ENCODE data around the gene UPF1. TPM values are rescaled to one million over a fixed set of nuclear protein-coding genes. Genes with fewer than 3 reads are reported as not detected.
"Not testable (repeated sequence)": the region's sequence is repeated elsewhere in the genome, so short reads cannot be mapped to it uniquely, and the experiment has no call there.

UPF1 gene
- total and polyA plus RNA-seq, 8 donors = 26.3 to 54.4 (median 37.5) TPM

GRCh38 chr19:18912933-18913332 is 81.2 kb downstream of the UPF1 start:
- Histone ChIP-seq H3K9me3 (no peaks in the 10 kb centered on the region), H3K4me3 (no peak overlapping the region), H3K27ac (no peak overlapping the region), H3K4me1 (peaks cover 0 to 10% (median 4%) of the 10 kb centered on the region in 3 donors), H3K27me3 (no peaks in the 10 kb centered on the region), H3K36me3 (peaks cover 0 to 4% (median 1%) of the 10 kb centered on the region in 3 donors)
- ATAC-seq (no peak), DNase-seq (peak in 1 of 6 donors; percentile 20), FAIRE-seq (no peak)
- WGBS, 2 donors = 96 to 97% methylated on average over 14 of the region's 14 CpGs
- TF ChIP-seq, protein P1, sequence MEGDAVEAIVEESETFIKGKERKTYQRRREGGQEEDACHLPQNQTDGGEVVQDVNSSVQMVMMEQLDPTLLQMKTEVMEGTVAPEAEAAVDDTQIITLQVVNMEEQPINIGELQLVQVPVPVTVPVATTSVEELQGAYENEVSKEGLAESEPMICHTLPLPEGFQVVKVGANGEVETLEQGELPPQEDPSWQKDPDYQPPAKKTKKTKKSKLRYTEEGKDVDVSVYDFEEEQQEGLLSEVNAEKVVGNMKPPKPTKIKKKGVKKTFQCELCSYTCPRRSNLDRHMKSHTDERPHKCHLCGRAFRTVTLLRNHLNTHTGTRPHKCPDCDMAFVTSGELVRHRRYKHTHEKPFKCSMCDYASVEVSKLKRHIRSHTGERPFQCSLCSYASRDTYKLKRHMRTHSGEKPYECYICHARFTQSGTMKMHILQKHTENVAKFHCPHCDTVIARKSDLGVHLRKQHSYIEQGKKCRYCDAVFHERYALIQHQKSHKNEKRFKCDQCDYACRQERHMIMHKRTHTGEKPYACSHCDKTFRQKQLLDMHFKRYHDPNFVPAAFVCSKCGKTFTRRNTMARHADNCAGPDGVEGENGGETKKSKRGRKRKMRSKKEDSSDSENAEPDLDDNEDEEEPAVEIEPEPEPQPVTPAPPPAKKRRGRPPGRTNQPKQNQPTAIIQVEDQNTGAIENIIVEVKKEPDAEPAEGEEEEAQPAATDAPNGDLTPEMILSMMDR (IDR thresholded peaks at IDR 0.05) = no peak
- intact Hi-C loops (cut with DNase I) = no loop called here

- peaks cover 0 to 15% (median 4%) of the 10 kb centered on the region in 3 donors for H3K4me1 ChIP-seq
- DNase-seq (peak in 1 of 6 donors; percentile 26), FAIRE-seq (no peak), ATAC-seq (no peak)
- WGBS, 2 donors = 86 to 89% methylated on average over 5 of the region's 5 CpGs
- no peaks in the 10 kb centered on the region for H3K9me3 ChIP-seq
- TF ChIP-seq, protein P1 (IDR thresholded peaks at IDR 0.05) = no peak
- H3K27me3 ChIP-seq = no peaks in the 10 kb centered on the region
- no peak overlapping the region for H3K4me3 ChIP-seq
- H3K36me3 ChIP-seq = peaks cover 0 to 4% (median 0%) of the 10 kb centered on the region in 3 donors
- intact Hi-C loops (cut with DNase I) = no loop called here
- no peak overlapping the region for H3K27ac ChIP-seq
These were observed 81.7 kb downstream of the UPF1 start for GRCh38 chr19:18913466-18913865.

GRCh38 chr19:18915639-18916038 is 83.9 kb downstream of the UPF1 start:
- intact Hi-C loops (cut with DNase I) = no loop called here
- FAIRE-seq (no peak), DNase-seq (peak in 3 of 6 donors; percentile 40 to 58 (median 52)), ATAC-seq (no peak)
- H3K27ac ChIP-seq = no peak overlapping the region
- H3K27me3 ChIP-seq = no peaks in the 10 kb centered on the region
- TF ChIP-seq, protein P1 (IDR thresholded peaks at IDR 0.05) = no peak
- 51 to 55% methylated on average over 5 of the region's 5 CpGs for WGBS, 2 donors
- peaks cover 0 to 4% (median 0%) of the 10 kb centered on the region in 3 donors for H3K36me3 ChIP-seq
- no peak overlapping the region for H3K4me3 ChIP-seq
- H3K4me1 ChIP-seq = peaks cover 6 to 22% (median 9%) of the 10 kb centered on the region in 3 donors
- no peaks in the 10 kb centered on the region for H3K9me3 ChIP-seq

- peaks cover 6 to 23% (median 9%) of the 10 kb centered on the region in 3 donors for H3K4me1 ChIP-seq
- peak overlapping the region in 2 of 4 donors; percentile 99 to 100 for H3K4me3 ChIP-seq
- H3K9me3 ChIP-seq; FAIRE-seq; intact Hi-C loops (cut with DNase I); H3K27me3 ChIP-seq; ATAC-seq; H3K27ac ChIP-seq; DNase-seq; H3K36me3 ChIP-seq: not testable (repeated sequence)
- 61 to 72% methylated on average over 9 of the region's 9 CpGs for WGBS, 2 donors
These were observed 85.8 kb downstream of the UPF1 start for GRCh38 chr19:18917593-18917992.

Other genes with a start within 250 kb of the UPF1 start
- gene REX1BD, start 243.2 kb upstream of the UPF1 start, total RNA-seq = 10 to 100 TPM; 30.0 to 46.2 (median 36.1) TPM
- gene REX1BD, start 243.2 kb upstream of the UPF1 start, polyA plus RNA-seq = 100 to 1,000 TPM; 122 to 158 TPM
- gene CRLF1, start 225.2 kb upstream of the UPF1 start, total RNA-seq = 1 to 10 TPM in 5 of 6 donors, under 1 TPM in 1; 0.87 to 9.1 (median 4.1) TPM
- 10 to 100 TPM in 1 of 2 donors, 1 to 10 TPM in 1; 9.6 to 20.3 TPM for gene CRLF1, start 225.2 kb upstream of the UPF1 start, polyA plus RNA-seq
- gene TMEM59L, start 219.1 kb upstream of the UPF1 start, total RNA-seq = 1 to 10 TPM in 2 of 6 donors, under 1 TPM in 4; 0.56 to 4.4 (median 0.94) TPM
- 1 to 10 TPM; 5.2 to 8.9 TPM for gene TMEM59L, start 219.1 kb upstream of the UPF1 start, polyA plus RNA-seq
- 1 to 10 TPM; 4.6 to 7.8 (median 6.0) TPM for gene KLHL26, start 194.9 kb upstream of the UPF1 start, total RNA-seq
- gene KLHL26, start 194.9 kb upstream of the UPF1 start, polyA plus RNA-seq = 1 to 10 TPM; 3.2 to 4.1 TPM
- 1 to 10 TPM; 5.2 to 8.1 (median 6.5) TPM for gene CRTC1, start 148.3 kb upstream of the UPF1 start, total RNA-seq
- 10 to 100 TPM; 12.4 to 18.1 TPM for gene CRTC1, start 148.3 kb upstream of the UPF1 start, polyA plus RNA-seq
- 1 to 10 TPM in 2 of 6 donors, under 1 TPM in 4; 0.05 to 3.7 (median 0.59) TPM for gene COMP, start 40.7 kb upstream of the UPF1 start, total RNA-seq
- gene COMP, start 40.7 kb upstream of the UPF1 start, polyA plus RNA-seq = under 1 TPM; 0.23 to 0.49 TPM
- gene CERS1, start 64.2 kb downstream of the UPF1 start, total RNA-seq = under 1 TPM; 0.16 to 0.75 (median 0.33) TPM
- gene CERS1, start 64.2 kb downstream of the UPF1 start, polyA plus RNA-seq = 1 to 10 TPM; 1.7 to 8.3 TPM
- gene COPE, start 87.4 kb downstream of the UPF1 start, total RNA-seq = 100 to 1,000 TPM in 1 of 6 donors, 10 to 100 TPM in 5; 58.2 to 107 (median 91.2) TPM
- 100 to 1,000 TPM; 152 to 200 TPM for gene COPE, start 87.4 kb downstream of the UPF1 start, polyA plus RNA-seq
- 10 to 100 TPM; 17.5 to 30.9 (median 24.0) TPM for gene DDX49, start 87.8 kb downstream of the UPF1 start, total RNA-seq
- gene DDX49, start 87.8 kb downstream of the UPF1 start, polyA plus RNA-seq = 10 to 100 TPM; 40.3 to 42.2 TPM
- gene HOMER3, start 109.3 kb downstream of the UPF1 start, total RNA-seq = 10 to 100 TPM in 1 of 6 donors, 1 to 10 TPM in 5; 3.7 to 15.2 (median 5.3) TPM
- gene HOMER3, start 109.3 kb downstream of the UPF1 start, polyA plus RNA-seq = 10 to 100 TPM; 19.4 to 24.8 TPM
- gene SUGP2, start 201.6 kb downstream of the UPF1 start, total RNA-seq = 10 to 100 TPM; 15.4 to 38.3 (median 23.9) TPM
- 10 to 100 TPM; 60.4 to 60.6 TPM for gene SUGP2, start 201.6 kb downstream of the UPF1 start, polyA plus RNA-seq
- gene ARMC6, start 201.6 kb downstream of the UPF1 start, total RNA-seq = 1 to 10 TPM; 3.1 to 8.8 (median 7.0) TPM
- 10 to 100 TPM; 16.6 to 18.3 TPM for gene ARMC6, start 201.6 kb downstream of the UPF1 start, polyA plus RNA-seq
- gene SLC25A42, start 232.0 kb downstream of the UPF1 start, total RNA-seq = 1 to 10 TPM; 3.9 to 8.6 (median 5.7) TPM
- 1 to 10 TPM; 7.4 to 8.7 TPM for gene SLC25A42, start 232.0 kb downstream of the UPF1 start, polyA plus RNA-seq

Measured in pancreas (tissue), 10 donors.